HG03039 (cell line): ENCODE data around the gene MTG1.
A peak's percentile ranks its signal among the peaks of the same experiment; 100 is the strongest.
"Not testable (repeated sequence)": the region's sequence is repeated elsewhere in the genome, so short reads cannot be mapped to it uniquely, and the experiment has no call there.

Experiments
- ATAC-seq: cut with Tn5 transposase; IDR thresholded peaks from one replicate; pipeline ENCODE4 v1.9.1; 2021; ENCODE audit warnings: mild to moderate bottlenecking, moderate library complexity; ENCODE audit not compliant: unreplicated experiment

MTG1 gene

GRCh38 chr10:133377025-133377817 is 16.7 kb upstream of the MTG1 start:
- no peak for ATAC-seq

GRCh38 chr10:133377818-133378250 is 16.1 kb upstream of the MTG1 start:
- ATAC-seq = no peak

GRCh38 chr10:133378251-133379096 is 15.5 kb upstream of the MTG1 start:
- ATAC-seq = peak; percentile 39

- ATAC-seq = peak; percentile 53
These were observed 14.7 kb upstream of the MTG1 start, which contains the start of gene PAOX for GRCh38 chr10:133379152-133379800. PAOX (plus strand) TSS chr10:133379262; CDS start chr10:133379317, 55 bp downstream.

GRCh38 chr10:133379801-133380666 is 13.9 kb upstream of the MTG1 start:
- ATAC-seq = no peak

- ATAC-seq = no peak
These were observed 12.9 kb upstream of the MTG1 start for GRCh38 chr10:133381036-133381435.

GRCh38 chr10:133383551-133383950 is 10.4 kb upstream of the MTG1 start:
- ATAC-seq = no peak

GRCh38 chr10:133384071-133384470 is 9.9 kb upstream of the MTG1 start:
- no peak for ATAC-seq

GRCh38 chr10:133385214-133385613 is 8.7 kb upstream of the MTG1 start:
- no peak for ATAC-seq

- ATAC-seq = not testable (repeated sequence)
These were observed 7.0 kb upstream of the MTG1 start for GRCh38 chr10:133386951-133387350.

- ATAC-seq = peak; percentile 2
These were observed 5.6 kb upstream of the MTG1 start for GRCh38 chr10:133388236-133388972.

- ATAC-seq = peak; percentile 72
These were observed 4.8 kb upstream of the MTG1 start for GRCh38 chr10:133388973-133389818.

- no peak for ATAC-seq
These were observed 3.2 kb upstream of the MTG1 start for GRCh38 chr10:133390597-133391248.

- no peak for ATAC-seq
These were observed 2.7 kb upstream of the MTG1 start for GRCh38 chr10:133391249-133391635.

GRCh38 chr10:133391761-133392518 is 2.0 kb upstream of the MTG1 start:
- no peak for ATAC-seq

- ATAC-seq = no peak
These were observed 425 bp upstream of the MTG1 start for GRCh38 chr10:133393401-133394063.

GRCh38 chr10:133394801-133395221 is 854 bp downstream of the MTG1 start:
- no peak for ATAC-seq
